ENCODE results near the gene SCFD2.

SCFD2 gene

GRCh38 chr4:52848254-52848653, 517.6 kb downstream of the SCFD2 start:
- ChIA-PET POLR2A (no interaction called here), CTCF (no interaction called here)
- H3K9me3 ChIP-seq (ENCODE audit: control extremely low read depth in 1 of 5, control insufficient read depth in 4 of 5, insufficient read depth in 2 of 5, low read depth in 1 of 5, low read length in 4 of 5) = no peaks in the 10 kb centered on the region
- no peaks in the 10 kb centered on the region for H3K36me3 ChIP-seq (ENCODE audit: control insufficient read depth in 4 of 4, insufficient read depth in 4 of 4, low read length in 3 of 4)
- H3K4me1 ChIP-seq (ENCODE audit: control extremely low read depth in 1 of 4, control insufficient read depth in 4 of 4, insufficient read depth in 4 of 4, low read length in 3 of 4) = peaks cover 6 to 10% (median 6%) of the 10 kb centered on the region in 4 experiments
- 96% methylated on average over 4 of the region's 6 CpGs for WGBS (ENCODE audit: insufficient coverage)
- H3K27ac ChIP-seq (ENCODE audit: insufficient read depth in 1 of 2, low read depth in 1 of 2, low read length in 2 of 2, poor library complexity in 1 of 2, severe bottlenecking in 2 of 2) = no peak overlapping the region
- H3K27me3 ChIP-seq (replicated peaks in 2 of 5; ENCODE audit: control insufficient read depth in 4 of 5, insufficient read depth in 5 of 5, low read length in 4 of 5) = no peaks in the 10 kb centered on the region
- H3K4me3 ChIP-seq (ENCODE audit: control insufficient read depth in 1 of 7, extremely low read depth in 1 of 7, insufficient read depth in 4 of 7, low read depth in 2 of 7, low read length in 6 of 7) = no peak overlapping the region
- no peak for DNase-seq

DNA sequence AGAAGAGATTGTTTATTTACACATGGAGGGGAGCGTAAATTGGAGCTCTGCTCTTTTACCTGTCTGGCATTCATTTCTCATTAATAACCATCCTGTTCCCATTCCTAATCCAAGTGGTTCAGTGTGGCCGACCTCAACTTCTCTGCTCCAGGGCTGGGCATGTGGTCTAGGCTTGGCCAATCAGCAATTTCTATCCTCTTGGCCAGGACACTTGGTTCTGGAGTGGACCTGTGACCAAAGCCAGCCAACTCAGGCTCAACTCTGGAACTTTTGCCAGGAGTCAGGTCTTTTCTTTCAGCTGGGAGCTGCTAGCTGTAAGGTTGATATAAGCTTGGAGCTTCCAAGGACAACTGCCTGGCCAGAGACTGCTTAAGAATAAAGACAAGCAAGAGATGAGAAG, 519.4 kb downstream of the SCFD2 start:
- CTCF ChIA-PET = interaction anchor here (0.8 to 1.2 kb wide), 2 partner anchors 9 to 14 kb away, joined by 3 read pairs; no protein-coding TSS in a partner anchor
- 93% methylated on average over 2 of the region's 2 CpGs for WGBS (ENCODE audit: insufficient coverage)
- Histone ChIP-seq H3K36me3 (ENCODE audit: control insufficient read depth in 4 of 4, insufficient read depth in 4 of 4, low read length in 3 of 4) (no peaks in the 10 kb centered on the region), H3K9me3 (ENCODE audit: control extremely low read depth in 1 of 5, control insufficient read depth in 4 of 5, insufficient read depth in 2 of 5, low read depth in 1 of 5, low read length in 4 of 5) (no peaks in the 10 kb centered on the region), H3K4me1 (ENCODE audit: control extremely low read depth in 1 of 4, control insufficient read depth in 4 of 4, insufficient read depth in 4 of 4, low read length in 3 of 4) (peaks cover 6 to 11% (median 7%) of the 10 kb centered on the region in 4 experiments), H3K27me3 (replicated peaks in 2 of 5; ENCODE audit: control insufficient read depth in 4 of 5, insufficient read depth in 5 of 5, low read length in 4 of 5) (no peaks in the 10 kb centered on the region), H3K27ac (ENCODE audit: insufficient read depth in 1 of 2, low read depth in 1 of 2, low read length in 2 of 2, poor library complexity in 1 of 2, severe bottlenecking in 2 of 2) (no peak overlapping the region), H3K4me3 (ENCODE audit: control insufficient read depth in 1 of 7, extremely low read depth in 1 of 7, insufficient read depth in 4 of 7, low read depth in 2 of 7, low read length in 6 of 7) (no peak overlapping the region)
- POLR2A ChIA-PET = no interaction called here
- DNase-seq = no peak

- no peak overlapping the region for H3K4me3 ChIP-seq (ENCODE audit: control insufficient read depth in 1 of 7, extremely low read depth in 1 of 7, insufficient read depth in 4 of 7, low read depth in 2 of 7, low read length in 6 of 7)
- no peak overlapping the region for H3K27ac ChIP-seq (ENCODE audit: insufficient read depth in 1 of 2, low read depth in 1 of 2, low read length in 2 of 2, poor library complexity in 1 of 2, severe bottlenecking in 2 of 2)
- DNase-seq = no peak
- ChIA-PET POLR2A (no interaction called here), CTCF (interaction anchor here (0.9 kb wide), 1 partner anchor 15 kb away, joined by 3 read pairs; no protein-coding TSS in a partner anchor)
- no peaks in the 10 kb centered on the region for H3K36me3 ChIP-seq (ENCODE audit: control insufficient read depth in 4 of 4, insufficient read depth in 4 of 4, low read length in 3 of 4)
- H3K9me3 ChIP-seq (ENCODE audit: control extremely low read depth in 1 of 5, control insufficient read depth in 4 of 5, insufficient read depth in 2 of 5, low read depth in 1 of 5, low read length in 4 of 5) = no peaks in the 10 kb centered on the region
- no peaks in the 10 kb centered on the region for H3K27me3 ChIP-seq (replicated peaks in 2 of 5; ENCODE audit: control insufficient read depth in 4 of 5, insufficient read depth in 5 of 5, low read length in 4 of 5)
- WGBS (ENCODE audit: insufficient coverage) = 100% methylated on average over 2 of the region's 2 CpGs
- peaks cover 6 to 11% (median 7%) of the 10 kb centered on the region in 4 experiments for H3K4me1 ChIP-seq (ENCODE audit: control extremely low read depth in 1 of 4, control insufficient read depth in 4 of 4, insufficient read depth in 4 of 4, low read length in 3 of 4)
Observed at GRCh38 chr4:52844596-52844995, 521.3 kb downstream of the SCFD2 start.

- 0% methylated on average over 3 of the region's 3 CpGs for whole genome bisulfite sequencing (ENCODE audit: insufficient coverage)
- ChIA-PET CTCF (interaction anchor here (1.4 kb wide), 1 partner anchor 11 kb away, joined by 4 read pairs; no protein-coding TSS in a partner anchor), POLR2A (no interaction called here)
Observed at GRCh38 chr4:52843958-52844357, 521.9 kb downstream of the SCFD2 start.

GRCh38 chr4:52843351-52843750, 522.5 kb downstream of the SCFD2 start:
- Histone ChIP-seq H3K27ac (ENCODE audit: insufficient read depth in 1 of 2, low read depth in 1 of 2, low read length in 2 of 2, poor library complexity in 1 of 2, severe bottlenecking in 2 of 2) (no peak overlapping the region), H3K4me3 (ENCODE audit: control insufficient read depth in 1 of 7, extremely low read depth in 1 of 7, insufficient read depth in 4 of 7, low read depth in 2 of 7, low read length in 6 of 7) (no peak overlapping the region), H3K9me3 (ENCODE audit: control extremely low read depth in 1 of 5, control insufficient read depth in 4 of 5, insufficient read depth in 2 of 5, low read depth in 1 of 5, low read length in 4 of 5) (no peaks in the 10 kb centered on the region), H3K4me1 (ENCODE audit: control extremely low read depth in 1 of 4, control insufficient read depth in 4 of 4, insufficient read depth in 4 of 4, low read length in 3 of 4) (peaks cover 6 to 11% (median 7%) of the 10 kb centered on the region in 4 experiments), H3K27me3 (replicated peaks in 2 of 5; ENCODE audit: control insufficient read depth in 4 of 5, insufficient read depth in 5 of 5, low read length in 4 of 5) (no peaks in the 10 kb centered on the region), H3K36me3 (ENCODE audit: control insufficient read depth in 4 of 4, insufficient read depth in 4 of 4, low read length in 3 of 4) (no peaks in the 10 kb centered on the region)
- WGBS (ENCODE audit: insufficient coverage) = 100% methylated on average over 2 of the region's 2 CpGs
- ChIA-PET POLR2A (no interaction called here), CTCF (interaction anchor here (1.4 kb wide), 1 partner anchor 10 kb away, joined by 4 read pairs; no protein-coding TSS in a partner anchor)
- no peak for DNase-seq

More at GRCh38 chr4:52843958-52844357, 521.9 kb downstream of the SCFD2 start:
- no peaks in the 10 kb centered on the region for H3K36me3 ChIP-seq (ENCODE audit: control insufficient read depth in 4 of 4, insufficient read depth in 4 of 4, low read length in 3 of 4)
- peaks cover 6 to 11% (median 7%) of the 10 kb centered on the region in 4 experiments for H3K4me1 ChIP-seq (ENCODE audit: control extremely low read depth in 1 of 4, control insufficient read depth in 4 of 4, insufficient read depth in 4 of 4, low read length in 3 of 4)
- peak; percentile 31 to 79 (median 67) for DNase-seq
- no peak overlapping the region for H3K27ac ChIP-seq (ENCODE audit: insufficient read depth in 1 of 2, low read depth in 1 of 2, low read length in 2 of 2, poor library complexity in 1 of 2, severe bottlenecking in 2 of 2)
- H3K4me3 ChIP-seq (ENCODE audit: control insufficient read depth in 1 of 7, extremely low read depth in 1 of 7, insufficient read depth in 4 of 7, low read depth in 2 of 7, low read length in 6 of 7) = no peak overlapping the region
- H3K27me3 ChIP-seq (replicated peaks in 2 of 5; ENCODE audit: control insufficient read depth in 4 of 5, insufficient read depth in 5 of 5, low read length in 4 of 5) = no peaks in the 10 kb centered on the region
- H3K9me3 ChIP-seq (ENCODE audit: control extremely low read depth in 1 of 5, control insufficient read depth in 4 of 5, insufficient read depth in 2 of 5, low read depth in 1 of 5, low read length in 4 of 5) = no peaks in the 10 kb centered on the region

DNA sequence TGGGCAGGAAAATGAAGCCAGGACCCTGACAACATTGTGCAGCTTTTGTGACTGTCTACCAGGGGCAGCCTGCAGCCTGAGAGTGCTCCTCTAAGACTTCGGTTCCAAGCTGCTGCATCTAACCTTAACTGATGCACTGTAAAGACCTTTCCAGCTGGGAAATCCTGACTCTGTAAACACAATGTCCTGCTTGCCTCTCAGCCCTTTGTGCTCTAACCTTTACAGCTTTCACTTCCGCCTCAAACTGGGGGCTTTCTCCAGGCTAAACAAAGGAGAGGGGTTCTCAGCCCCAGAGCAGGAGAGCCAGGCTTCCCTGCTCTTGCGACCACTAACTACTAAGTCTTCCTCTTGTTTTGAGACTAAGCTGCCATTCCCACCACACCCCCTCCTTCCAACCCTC, 523.1 kb downstream of the SCFD2 start:
- POLR2A ChIA-PET = no interaction called here
- Histone ChIP-seq H3K36me3 (ENCODE audit: control insufficient read depth in 4 of 4, insufficient read depth in 4 of 4, low read length in 3 of 4) (no peaks in the 10 kb centered on the region), H3K4me1 (ENCODE audit: control extremely low read depth in 1 of 4, control insufficient read depth in 4 of 4, insufficient read depth in 4 of 4, low read length in 3 of 4) (peaks cover 6 to 11% (median 7%) of the 10 kb centered on the region in 4 experiments), H3K27ac (ENCODE audit: insufficient read depth in 1 of 2, low read depth in 1 of 2, low read length in 2 of 2, poor library complexity in 1 of 2, severe bottlenecking in 2 of 2) (no peak overlapping the region), H3K9me3 (ENCODE audit: control extremely low read depth in 1 of 5, control insufficient read depth in 4 of 5, insufficient read depth in 2 of 5, low read depth in 1 of 5, low read length in 4 of 5) (no peaks in the 10 kb centered on the region), H3K27me3 (replicated peaks in 2 of 5; ENCODE audit: control insufficient read depth in 4 of 5, insufficient read depth in 5 of 5, low read length in 4 of 5) (no peaks in the 10 kb centered on the region), H3K4me3 (ENCODE audit: control insufficient read depth in 1 of 7, extremely low read depth in 1 of 7, insufficient read depth in 4 of 7, low read depth in 2 of 7, low read length in 6 of 7) (no peak overlapping the region)
- WGBS (ENCODE audit: insufficient coverage) = 97% methylated on average over 3 of the region's 3 CpGs
- CTCF ChIA-PET = interaction anchor here (1.4 kb wide), 1 partner anchor 10 kb away, joined by 4 read pairs; no protein-coding TSS in a partner anchor
- no peak for DNase-seq

- 98% methylated on average over 14 of the region's 18 CpGs for WGBS (ENCODE audit: insufficient coverage)
- ChIA-PET POLR2A (no interaction called here), CTCF (no interaction called here)
- Histone ChIP-seq H3K9me3 (ENCODE audit: control extremely low read depth in 1 of 5, control insufficient read depth in 4 of 5, insufficient read depth in 2 of 5, low read depth in 1 of 5, low read length in 4 of 5) (no peaks in the 10 kb centered on the region), H3K27ac (ENCODE audit: insufficient read depth in 1 of 2, low read depth in 1 of 2, low read length in 2 of 2, poor library complexity in 1 of 2, severe bottlenecking in 2 of 2) (no peak overlapping the region), H3K4me3 (ENCODE audit: control insufficient read depth in 1 of 7, extremely low read depth in 1 of 7, insufficient read depth in 4 of 7, low read depth in 2 of 7, low read length in 6 of 7) (no peak overlapping the region), H3K27me3 (replicated peaks in 2 of 5; ENCODE audit: control insufficient read depth in 4 of 5, insufficient read depth in 5 of 5, low read length in 4 of 5) (no peaks in the 10 kb centered on the region), H3K36me3 (ENCODE audit: control insufficient read depth in 4 of 4, insufficient read depth in 4 of 4, low read length in 3 of 4) (no peaks in the 10 kb centered on the region), H3K4me1 (ENCODE audit: control extremely low read depth in 1 of 4, control insufficient read depth in 4 of 4, insufficient read depth in 4 of 4, low read length in 3 of 4) (peaks cover 6 to 11% (median 7%) of the 10 kb centered on the region in 4 experiments)
- DNase-seq = no peak
Observed at GRCh38 chr4:52841682-52842456, 524.0 kb downstream of the SCFD2 start.

Measured in common myeloid progenitor, CD34-positive (primary cell).